HepG2 (cell line): ENCODE results near the gene HORMAD2.

ENCODE experiments used
- CHD4 ChIP-seq: fragments of 200-600 bp; sonication (generic); IDR thresholded peaks from 2 replicates; pipeline ENCODE4 v1.7.0; 2017; ENCODE audit warnings: mild to moderate bottlenecking, low read length, borderline replicate concordance
- EP300 ChIP-seq, 3 experiments: sonication (generic) in 1 of 3; formaldehyde crosslinking in 1 of 3; IDR thresholded peaks; 2 replicates each; pipeline versions ENCODE4 v1.5.1 to v1.6.1; 2011 to 2020; ENCODE audit warnings: low read depth in 2 of 3, low read length in 2 of 3, borderline replicate concordance in 1 of 3, improper control_type of control experiment in 1 of 3, mild to moderate bottlenecking in 1 of 3, missing genetic modification reagents in 1 of 3, moderate library complexity in 1 of 3
- ERF ChIP-seq: IDR thresholded peaks from 2 replicates; pipeline ENCODE4 v1.6.1; 2018; ENCODE audit warnings: missing biosample characterization, missing genetic modification reagents
- GTF2F1 ChIP-seq: fragments of 150-350 bp; IDR thresholded peaks from 2 replicates; pipeline ENCODE4 v1.6.1; 2014; ENCODE audit warnings: low read length
- HDAC2 ChIP-seq: sonication (generic); formaldehyde crosslinking; IDR thresholded peaks from 2 replicates; pipeline ENCODE4 v1.4.0; 2020; ENCODE audit warnings: missing genetic modification reagents
- JUND ChIP-seq: sonication (generic); formaldehyde crosslinking; IDR thresholded peaks from 2 replicates; pipeline ENCODE4 v1.8.0; 2022; ENCODE audit warnings: mild to moderate bottlenecking, missing genetic modification reagents
- KAT7 ChIP-seq: IDR thresholded peaks from 2 replicates; pipeline ENCODE4 v1.6.1; 2018; ENCODE audit warnings: borderline replicate concordance, missing compliant biosample characterization
- PHB2 ChIP-seq: fragments of 450-650 bp; IDR thresholded peaks from 2 replicates; pipeline ENCODE4 v1.6.1; 2018; ENCODE audit not compliant: partially characterized antibody
- YY1 ChIP-seq: IDR thresholded peaks from 2 replicates; pipeline ENCODE4 v1.6.1; 2011; ENCODE audit warnings: low read length, low read depth, moderate library complexity, mild to moderate bottlenecking; ENCODE audit not compliant: insufficient read depth, insufficient replicate concordance
- ZFP41 ChIP-seq: sonication (generic); formaldehyde crosslinking; IDR thresholded peaks from 2 replicates; pipeline ENCODE4 v1.4.0; 2020; ENCODE audit warnings: mild to moderate bottlenecking, missing genetic modification reagents, borderline replicate concordance
- TF ChIP-seq, protein P1 (sequence below): sonication (generic); formaldehyde crosslinking; IDR thresholded peaks from 2 replicates; pipeline ENCODE4 v1.8.0; 2022; ENCODE audit warnings: low read depth, missing genetic modification reagents
- TF ChIP-seq, protein P2 (sequence below): sonication (generic); formaldehyde crosslinking; IDR thresholded peaks from 2 replicates; pipeline ENCODE4 v1.5.1; 2020; ENCODE audit warnings: missing genetic modification reagents, mild to moderate bottlenecking, borderline replicate concordance
- TF ChIP-seq, protein P3 (sequence below): sonication (generic); formaldehyde crosslinking; IDR thresholded peaks from 2 replicates; pipeline ENCODE4 v1.8.1; 2023; ENCODE audit warnings: mild to moderate bottlenecking, moderate library complexity, missing genetic modification reagents
- TF ChIP-seq, protein P4 (sequence below): sonication (generic); formaldehyde crosslinking; IDR thresholded peaks from 2 replicates; pipeline ENCODE4 v1.5.0; 2020; ENCODE audit warnings: mild to moderate bottlenecking, missing genetic modification reagents, moderate library complexity

DNA sequence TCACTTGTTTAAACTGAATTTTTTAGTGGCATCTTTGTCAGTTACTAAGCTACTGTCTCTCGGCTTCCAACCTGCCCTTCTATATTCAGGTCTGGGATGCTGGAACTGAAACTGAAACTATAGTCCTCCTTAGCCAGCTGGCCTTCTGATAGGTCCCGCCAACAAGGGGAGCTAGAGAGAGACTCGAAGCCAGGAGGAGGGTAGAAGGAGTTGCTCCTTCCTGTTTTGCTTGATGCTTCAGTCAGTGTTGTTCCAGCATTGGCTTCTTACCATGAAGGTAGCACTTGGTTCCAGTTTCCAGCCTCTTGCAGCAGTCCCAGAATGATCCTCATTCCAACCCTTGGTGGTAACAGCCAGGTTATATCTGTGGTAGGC, 32.9 kb upstream of the HORMAD2 start:
- TF ChIP-seq ERF (CRISPR knock-in tag), result no peak
- TF ChIP-seq, protein P1, sequence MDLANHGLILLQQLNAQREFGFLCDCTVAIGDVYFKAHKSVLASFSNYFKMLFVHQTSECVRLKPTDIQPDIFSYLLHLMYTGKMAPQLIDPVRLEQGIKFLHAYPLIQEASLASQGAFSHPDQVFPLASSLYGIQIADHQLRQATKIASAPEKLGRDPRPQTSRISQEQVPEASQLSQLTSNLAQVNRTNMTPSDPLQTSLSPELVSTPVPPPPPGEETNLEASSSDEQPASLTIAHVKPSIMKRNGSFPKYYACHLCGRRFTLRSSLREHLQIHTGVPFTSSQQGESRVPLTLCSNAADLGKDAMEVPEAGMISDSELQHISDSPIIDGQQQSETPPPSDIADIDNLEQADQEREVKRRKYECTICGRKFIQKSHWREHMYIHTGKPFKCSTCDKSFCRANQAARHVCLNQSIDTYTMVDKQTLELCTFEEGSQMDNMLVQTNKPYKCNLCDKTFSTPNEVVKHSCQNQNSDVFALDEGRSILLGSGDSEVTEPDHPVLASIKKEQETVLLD (CRISPR knock-in tag), result no peak
- no peak for TF ChIP-seq GTF2F1
- TF ChIP-seq KAT7 (CRISPR knock-in tag), result no peak
- TF ChIP-seq, protein P2, sequence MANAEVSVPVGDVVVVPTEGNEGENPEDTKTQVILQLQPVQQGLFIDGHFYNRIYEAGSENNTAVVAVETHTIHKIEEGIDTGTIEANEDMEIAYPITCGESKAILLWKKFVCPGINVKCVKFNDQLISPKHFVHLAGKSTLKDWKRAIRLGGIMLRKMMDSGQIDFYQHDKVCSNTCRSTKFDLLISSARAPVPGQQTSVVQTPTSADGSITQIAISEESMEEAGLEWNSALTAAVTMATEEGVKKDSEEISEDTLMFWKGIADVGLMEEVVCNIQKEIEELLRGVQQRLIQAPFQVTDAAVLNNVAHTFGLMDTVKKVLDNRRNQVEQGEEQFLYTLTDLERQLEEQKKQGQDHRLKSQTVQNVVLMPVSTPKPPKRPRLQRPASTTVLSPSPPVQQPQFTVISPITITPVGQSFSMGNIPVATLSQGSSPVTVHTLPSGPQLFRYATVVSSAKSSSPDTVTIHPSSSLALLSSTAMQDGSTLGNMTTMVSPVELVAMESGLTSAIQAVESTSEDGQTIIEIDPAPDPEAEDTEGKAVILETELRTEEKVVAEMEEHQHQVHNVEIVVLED, result no peak
- TF ChIP-seq ZFP41 (CRISPR knock-in tag), result no peak
- TF ChIP-seq, protein P3, sequence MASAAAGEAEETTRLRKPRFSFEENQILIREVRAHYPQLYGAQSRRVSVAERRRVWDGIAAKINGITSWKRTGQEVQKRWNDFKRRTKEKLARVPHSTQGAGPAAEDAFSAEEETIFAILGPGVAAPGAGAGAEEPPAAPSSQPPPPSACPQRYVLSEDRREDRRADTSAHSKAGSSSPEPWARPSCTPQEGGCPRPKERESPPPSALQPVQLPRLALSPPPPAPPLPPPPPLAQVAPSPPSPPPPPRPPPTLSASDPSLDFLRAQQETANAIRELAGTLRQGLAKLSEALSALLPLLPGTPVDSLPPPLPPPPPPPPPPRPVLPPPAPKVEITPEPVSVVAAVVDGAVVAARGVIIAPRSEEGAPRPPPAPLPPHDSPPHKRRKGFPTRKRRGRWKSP (CRISPR knock-in tag), result no peak
- no peak for TF ChIP-seq HDAC2 (CRISPR knock-in tag)
- TF ChIP-seq CHD4, result no peak
- TF ChIP-seq JUND, result no peak
- TF ChIP-seq PHB2, result no peak
- TF ChIP-seq EP300 (IDR thresholded peaks at IDR 0.05; ENCODE audit: low read depth in 2 of 2, low read length in 2 of 2), result no peak
- no peak for TF ChIP-seq EP300 (CRISPR knock-in tag; IDR thresholded peaks at IDR 0.05; ENCODE audit: borderline replicate concordance)
- TF ChIP-seq YY1, result no peak
- TF ChIP-seq, protein P4, sequence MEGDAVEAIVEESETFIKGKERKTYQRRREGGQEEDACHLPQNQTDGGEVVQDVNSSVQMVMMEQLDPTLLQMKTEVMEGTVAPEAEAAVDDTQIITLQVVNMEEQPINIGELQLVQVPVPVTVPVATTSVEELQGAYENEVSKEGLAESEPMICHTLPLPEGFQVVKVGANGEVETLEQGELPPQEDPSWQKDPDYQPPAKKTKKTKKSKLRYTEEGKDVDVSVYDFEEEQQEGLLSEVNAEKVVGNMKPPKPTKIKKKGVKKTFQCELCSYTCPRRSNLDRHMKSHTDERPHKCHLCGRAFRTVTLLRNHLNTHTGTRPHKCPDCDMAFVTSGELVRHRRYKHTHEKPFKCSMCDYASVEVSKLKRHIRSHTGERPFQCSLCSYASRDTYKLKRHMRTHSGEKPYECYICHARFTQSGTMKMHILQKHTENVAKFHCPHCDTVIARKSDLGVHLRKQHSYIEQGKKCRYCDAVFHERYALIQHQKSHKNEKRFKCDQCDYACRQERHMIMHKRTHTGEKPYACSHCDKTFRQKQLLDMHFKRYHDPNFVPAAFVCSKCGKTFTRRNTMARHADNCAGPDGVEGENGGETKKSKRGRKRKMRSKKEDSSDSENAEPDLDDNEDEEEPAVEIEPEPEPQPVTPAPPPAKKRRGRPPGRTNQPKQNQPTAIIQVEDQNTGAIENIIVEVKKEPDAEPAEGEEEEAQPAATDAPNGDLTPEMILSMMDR (CRISPR knock-in tag), result peak; percentile 31; the same call in 1 of the 2 replicates
